H1 (cell line): ENCODE results near the gene PARD6A. TPM values are rescaled to one million over a fixed set of nuclear protein-coding genes. Genes with fewer than 3 reads are reported as not detected.
A peak's percentile ranks its signal among the peaks of the same experiment; 100 is the strongest.

Experiments
- CREB1 ChIP-seq: IDR thresholded peaks from 2 replicates; pipeline ENCODE4 v1.6.1; 2012; ENCODE audit warnings: inconsistent platforms
- SAP30 ChIP-seq: fragments of 300-600 bp; sonication (generic); IDR thresholded peaks from 2 replicates; pipeline ENCODE4 v1.7.1; 2012; ENCODE audit warnings: low read length, moderate library complexity, mild to moderate bottlenecking, inconsistent platforms; ENCODE audit not compliant: insufficient read depth, insufficient replicate concordance
- SIRT6 ChIP-seq: IDR thresholded peaks from one replicate; pipeline ENCODE4 v1.7.1; 2012; ENCODE audit warnings: low read length, inconsistent platforms
- SP1 ChIP-seq: IDR thresholded peaks from 2 replicates; pipeline ENCODE4 v1.6.1; 2011; ENCODE audit warnings: low read depth, low read length
- polyA plus RNA-seq, 7 experiments: library from polyadenylated mRNA; depleted of rRNA in 3 of 7; stranded (reverse) in 5 of 7; unstranded in 2 of 7; fragments of >200 nt in 5 of 7; fragments of 200-250 nt in 2 of 7; gene quantifications; 1 replicate in 5 of 7; 2 replicates in 1 of 7; 4 replicates in 1 of 7; pipeline versions ENCODE4 v1.2.1 to v1.2.3, GENCODE V29; 2011 to 2013; ENCODE audit warnings: missing spikeins in 2 of 7, mixed read lengths in 2 of 7
- total RNA-seq: library from RNA; stranded (reverse); fragmentation: NEBNext Ultra II Directional; extraction: Animal tissue kit (Norgen Biotek cat#: 25700); gene quantifications from 2 replicates; pipeline ENCODE4 v1.2.1, GENCODE V29; 2021
- TF ChIP-seq, protein P1 (sequence below): fragments of 300-600 bp; sonication (generic); IDR thresholded peaks from 2 replicates; pipeline ENCODE4 v1.7.1; 2012; ENCODE audit warnings: low read length, moderate library complexity, mild to moderate bottlenecking, inconsistent platforms; ENCODE audit not compliant: insufficient replicate concordance
- TF ChIP-seq, protein P2 (sequence below): IDR thresholded peaks from 2 replicates; pipeline ENCODE4 v1.6.1; 2012; ENCODE audit warnings: inconsistent platforms

Gene PARD6A
- total and polyA plus RNA-seq, 2 of the 8 experiments (the other 6 are each of a cell fraction or from before 2014, with no cell fraction given) = 15.1 to 21.8 TPM

- TF ChIP-seq, protein P1, sequence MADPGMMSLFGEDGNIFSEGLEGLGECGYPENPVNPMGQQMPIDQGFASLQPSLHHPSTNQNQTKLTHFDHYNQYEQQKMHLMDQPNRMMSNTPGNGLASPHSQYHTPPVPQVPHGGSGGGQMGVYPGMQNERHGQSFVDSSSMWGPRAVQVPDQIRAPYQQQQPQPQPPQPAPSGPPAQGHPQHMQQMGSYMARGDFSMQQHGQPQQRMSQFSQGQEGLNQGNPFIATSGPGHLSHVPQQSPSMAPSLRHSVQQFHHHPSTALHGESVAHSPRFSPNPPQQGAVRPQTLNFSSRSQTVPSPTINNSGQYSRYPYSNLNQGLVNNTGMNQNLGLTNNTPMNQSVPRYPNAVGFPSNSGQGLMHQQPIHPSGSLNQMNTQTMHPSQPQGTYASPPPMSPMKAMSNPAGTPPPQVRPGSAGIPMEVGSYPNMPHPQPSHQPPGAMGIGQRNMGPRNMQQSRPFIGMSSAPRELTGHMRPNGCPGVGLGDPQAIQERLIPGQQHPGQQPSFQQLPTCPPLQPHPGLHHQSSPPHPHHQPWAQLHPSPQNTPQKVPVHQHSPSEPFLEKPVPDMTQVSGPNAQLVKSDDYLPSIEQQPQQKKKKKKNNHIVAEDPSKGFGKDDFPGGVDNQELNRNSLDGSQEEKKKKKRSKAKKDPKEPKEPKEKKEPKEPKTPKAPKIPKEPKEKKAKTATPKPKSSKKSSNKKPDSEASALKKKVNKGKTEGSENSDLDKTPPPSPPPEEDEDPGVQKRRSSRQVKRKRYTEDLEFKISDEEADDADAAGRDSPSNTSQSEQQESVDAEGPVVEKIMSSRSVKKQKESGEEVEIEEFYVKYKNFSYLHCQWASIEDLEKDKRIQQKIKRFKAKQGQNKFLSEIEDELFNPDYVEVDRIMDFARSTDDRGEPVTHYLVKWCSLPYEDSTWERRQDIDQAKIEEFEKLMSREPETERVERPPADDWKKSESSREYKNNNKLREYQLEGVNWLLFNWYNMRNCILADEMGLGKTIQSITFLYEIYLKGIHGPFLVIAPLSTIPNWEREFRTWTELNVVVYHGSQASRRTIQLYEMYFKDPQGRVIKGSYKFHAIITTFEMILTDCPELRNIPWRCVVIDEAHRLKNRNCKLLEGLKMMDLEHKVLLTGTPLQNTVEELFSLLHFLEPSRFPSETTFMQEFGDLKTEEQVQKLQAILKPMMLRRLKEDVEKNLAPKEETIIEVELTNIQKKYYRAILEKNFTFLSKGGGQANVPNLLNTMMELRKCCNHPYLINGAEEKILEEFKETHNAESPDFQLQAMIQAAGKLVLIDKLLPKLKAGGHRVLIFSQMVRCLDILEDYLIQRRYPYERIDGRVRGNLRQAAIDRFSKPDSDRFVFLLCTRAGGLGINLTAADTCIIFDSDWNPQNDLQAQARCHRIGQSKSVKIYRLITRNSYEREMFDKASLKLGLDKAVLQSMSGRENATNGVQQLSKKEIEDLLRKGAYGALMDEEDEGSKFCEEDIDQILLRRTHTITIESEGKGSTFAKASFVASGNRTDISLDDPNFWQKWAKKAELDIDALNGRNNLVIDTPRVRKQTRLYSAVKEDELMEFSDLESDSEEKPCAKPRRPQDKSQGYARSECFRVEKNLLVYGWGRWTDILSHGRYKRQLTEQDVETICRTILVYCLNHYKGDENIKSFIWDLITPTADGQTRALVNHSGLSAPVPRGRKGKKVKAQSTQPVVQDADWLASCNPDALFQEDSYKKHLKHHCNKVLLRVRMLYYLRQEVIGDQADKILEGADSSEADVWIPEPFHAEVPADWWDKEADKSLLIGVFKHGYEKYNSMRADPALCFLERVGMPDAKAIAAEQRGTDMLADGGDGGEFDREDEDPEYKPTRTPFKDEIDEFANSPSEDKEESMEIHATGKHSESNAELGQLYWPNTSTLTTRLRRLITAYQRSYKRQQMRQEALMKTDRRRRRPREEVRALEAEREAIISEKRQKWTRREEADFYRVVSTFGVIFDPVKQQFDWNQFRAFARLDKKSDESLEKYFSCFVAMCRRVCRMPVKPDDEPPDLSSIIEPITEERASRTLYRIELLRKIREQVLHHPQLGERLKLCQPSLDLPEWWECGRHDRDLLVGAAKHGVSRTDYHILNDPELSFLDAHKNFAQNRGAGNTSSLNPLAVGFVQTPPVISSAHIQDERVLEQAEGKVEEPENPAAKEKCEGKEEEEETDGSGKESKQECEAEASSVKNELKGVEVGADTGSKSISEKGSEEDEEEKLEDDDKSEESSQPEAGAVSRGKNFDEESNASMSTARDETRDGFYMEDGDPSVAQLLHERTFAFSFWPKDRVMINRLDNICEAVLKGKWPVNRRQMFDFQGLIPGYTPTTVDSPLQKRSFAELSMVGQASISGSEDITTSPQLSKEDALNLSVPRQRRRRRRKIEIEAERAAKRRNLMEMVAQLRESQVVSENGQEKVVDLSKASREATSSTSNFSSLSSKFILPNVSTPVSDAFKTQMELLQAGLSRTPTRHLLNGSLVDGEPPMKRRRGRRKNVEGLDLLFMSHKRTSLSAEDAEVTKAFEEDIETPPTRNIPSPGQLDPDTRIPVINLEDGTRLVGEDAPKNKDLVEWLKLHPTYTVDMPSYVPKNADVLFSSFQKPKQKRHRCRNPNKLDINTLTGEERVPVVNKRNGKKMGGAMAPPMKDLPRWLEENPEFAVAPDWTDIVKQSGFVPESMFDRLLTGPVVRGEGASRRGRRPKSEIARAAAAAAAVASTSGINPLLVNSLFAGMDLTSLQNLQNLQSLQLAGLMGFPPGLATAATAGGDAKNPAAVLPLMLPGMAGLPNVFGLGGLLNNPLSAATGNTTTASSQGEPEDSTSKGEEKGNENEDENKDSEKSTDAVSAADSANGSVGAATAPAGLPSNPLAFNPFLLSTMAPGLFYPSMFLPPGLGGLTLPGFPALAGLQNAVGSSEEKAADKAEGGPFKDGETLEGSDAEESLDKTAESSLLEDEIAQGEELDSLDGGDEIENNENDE = no peak
- TF ChIP-seq, protein P2, sequence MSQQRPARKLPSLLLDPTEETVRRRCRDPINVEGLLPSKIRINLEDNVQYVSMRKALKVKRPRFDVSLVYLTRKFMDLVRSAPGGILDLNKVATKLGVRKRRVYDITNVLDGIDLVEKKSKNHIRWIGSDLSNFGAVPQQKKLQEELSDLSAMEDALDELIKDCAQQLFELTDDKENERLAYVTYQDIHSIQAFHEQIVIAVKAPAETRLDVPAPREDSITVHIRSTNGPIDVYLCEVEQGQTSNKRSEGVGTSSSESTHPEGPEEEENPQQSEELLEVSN = 0 out of 2 replicates have a peak, but pooled peaks have one; percentile 10
- TF ChIP-seq SIRT6 = no peak
- TF ChIP-seq SP1 = peak; percentile 12; the same call in 1 of the 2 replicates
- no peak for TF ChIP-seq SAP30
- TF ChIP-seq CREB1 = no peak; the same call in 1 of the 2 replicates
Observed at GRCh38 chr16:67649494-67649931, 11.2 kb upstream of the PARD6A start (continued).
